ENCODE results near the gene NT5C1A. TPM values are rescaled to one million over a fixed set of nuclear protein-coding genes. Genes with fewer than 3 reads are reported as not detected.
A peak's percentile ranks its signal among the peaks of the same experiment; 100 is the strongest.

NT5C1A gene
- total RNA-seq, 1 donor from 2014 or later, result 0.94 TPM

GRCh38 chr1:39659110-39659509 is 12.8 kb downstream of the NT5C1A start:
- DNase-seq, result no peak

GRCh38 chr1:39657923-39658485 is 13.9 kb downstream of the NT5C1A start:
- no peak for DNase-seq

DNA sequence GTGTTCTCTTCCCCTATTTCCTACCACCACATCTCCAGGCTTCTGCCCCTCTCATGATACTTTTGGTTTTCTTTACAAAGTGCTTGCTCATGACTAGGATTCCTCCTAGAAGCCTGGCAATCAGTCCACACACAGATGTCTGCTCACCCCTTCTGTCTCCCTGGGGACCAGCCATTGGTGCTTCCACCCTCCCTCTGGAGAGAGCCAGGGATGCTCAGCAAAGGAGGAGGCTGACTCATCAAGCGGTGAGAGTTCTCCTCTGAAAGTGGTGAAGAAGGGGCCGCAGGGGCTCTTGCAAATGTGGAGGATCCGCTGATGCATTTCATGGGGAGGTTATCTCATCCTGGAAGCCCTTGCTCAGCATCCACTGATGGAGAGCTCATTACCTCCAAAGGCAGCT is 14.5 kb downstream of the NT5C1A start:
- DNase-seq, result peak; percentile 40

DNA sequence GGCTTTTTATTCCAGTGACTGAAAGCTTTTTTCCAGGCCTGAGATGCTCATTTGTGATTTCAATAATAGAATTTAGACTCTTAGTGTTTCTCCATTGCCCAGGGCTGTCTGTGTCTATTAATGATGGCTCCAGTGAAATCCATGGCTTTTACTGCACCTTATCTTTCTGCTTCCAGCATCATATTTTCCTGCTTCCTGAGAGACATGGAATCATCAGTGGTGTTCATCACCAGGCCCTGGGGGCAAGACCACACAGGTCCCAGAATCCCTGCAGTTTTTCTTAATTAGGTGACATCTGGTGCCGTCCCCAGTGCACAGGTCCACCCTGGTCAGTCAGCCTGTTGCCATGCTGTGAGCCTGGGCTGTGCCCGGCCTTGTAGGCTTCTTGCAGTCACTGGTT is 15.5 kb downstream of the NT5C1A start:
- no peak for DNase-seq

DNA sequence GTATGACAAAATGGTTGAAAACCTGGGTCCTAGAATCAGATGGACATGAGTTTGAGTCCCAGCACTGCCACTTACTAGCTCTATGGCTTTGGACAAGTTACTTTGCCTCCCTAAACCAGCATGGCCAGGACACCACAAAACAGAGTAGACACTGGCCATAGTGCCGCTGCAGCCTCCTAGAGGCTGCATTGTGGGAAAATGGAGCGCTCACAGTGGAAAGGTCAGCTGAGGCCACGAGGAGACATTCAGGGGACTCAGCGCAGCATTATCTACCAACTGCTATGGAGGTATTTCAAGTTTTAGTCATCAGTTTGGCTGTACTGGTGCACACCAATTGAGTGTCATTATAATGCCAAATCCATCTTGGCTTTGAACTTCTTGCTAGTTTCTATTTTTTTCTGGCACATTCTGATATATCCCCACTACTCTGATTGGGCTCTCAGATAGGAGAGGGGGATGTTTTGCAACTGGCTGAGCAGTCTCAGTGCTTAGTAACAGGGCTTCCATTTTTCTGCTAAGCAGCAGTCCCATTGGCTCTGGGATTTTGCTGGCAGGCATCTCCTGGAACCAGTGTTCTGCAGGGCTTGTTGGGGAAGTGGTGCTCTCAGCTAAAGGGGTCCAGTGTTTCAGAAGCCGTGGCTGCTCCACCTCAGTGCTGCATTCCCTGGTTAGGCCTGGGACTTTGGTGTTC is 16.2 kb downstream of the NT5C1A start:
- DNase-seq, result no peak

DNA sequence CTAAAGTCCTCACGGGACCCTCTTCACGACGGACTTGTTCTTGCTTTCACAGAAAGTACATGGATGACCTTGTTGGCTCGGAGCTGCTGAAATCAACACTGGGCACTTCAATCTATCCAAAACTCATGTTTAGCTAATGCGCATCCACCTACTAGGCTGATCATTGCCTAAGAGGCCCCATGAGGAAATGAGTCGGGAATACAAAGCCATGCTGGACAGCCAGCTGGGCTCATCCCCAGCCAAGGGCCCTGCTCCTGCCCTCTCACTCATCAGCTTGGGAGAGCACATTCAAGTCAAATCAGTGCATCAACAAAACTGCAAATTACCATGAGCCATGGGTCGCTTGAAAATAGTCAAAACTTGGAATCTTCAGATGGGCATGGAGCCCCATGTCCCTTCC is 17.6 kb downstream of the NT5C1A start:
- DNase-seq, result no peak

DNA sequence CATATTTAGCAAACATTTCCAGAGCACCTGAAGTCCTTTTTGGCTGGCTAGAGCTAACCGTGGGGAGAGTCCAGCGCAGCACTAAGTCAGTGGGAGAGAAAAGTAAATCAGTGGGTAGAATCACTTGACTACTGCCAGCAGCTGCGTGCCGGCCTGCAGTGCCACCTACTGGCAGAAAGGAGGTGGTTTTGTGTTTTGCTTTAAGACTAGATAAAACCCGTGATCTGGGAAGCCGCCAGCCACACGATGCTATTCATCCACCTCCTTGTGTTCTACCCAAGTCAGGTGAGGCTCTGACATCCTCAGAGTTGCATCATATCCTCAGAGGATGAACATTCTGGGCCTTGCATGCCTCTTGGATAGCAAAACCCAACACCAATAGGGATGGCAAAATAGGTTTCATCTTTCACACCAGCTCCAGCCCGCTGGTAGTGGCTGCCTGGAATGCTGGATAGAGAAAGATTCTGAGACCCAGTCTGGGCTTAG is 18.3 kb downstream of the NT5C1A start:
- DNase-seq, result peak; percentile 75

- no peak for DNase-seq
Observed at GRCh38 chr1:39652554-39652953, 19.4 kb downstream of the NT5C1A start.

GRCh38 chr1:39652105-39652504 is 19.8 kb downstream of the NT5C1A start:
- DNase-seq, result no peak

DNA sequence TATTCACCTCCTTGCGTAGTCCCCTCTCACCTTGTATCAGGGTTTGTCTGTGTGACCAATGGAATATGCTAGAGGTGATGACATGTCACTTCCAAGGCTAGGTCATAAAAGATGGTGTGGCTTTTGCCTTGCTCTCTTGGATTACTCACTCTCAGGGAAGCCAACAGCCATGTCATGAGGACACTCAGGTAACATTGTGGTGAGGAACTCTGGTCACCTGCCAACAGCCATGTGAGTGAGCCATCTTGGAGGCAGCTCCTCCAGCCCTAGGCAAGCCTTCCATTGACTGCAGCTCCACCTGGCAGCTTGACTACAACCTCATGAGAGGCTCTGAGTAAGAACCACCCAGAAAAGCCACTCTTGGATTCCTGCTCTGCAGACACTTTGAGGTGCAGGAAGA is 21.5 kb downstream of the NT5C1A start:
- no peak for DNase-seq

DNA sequence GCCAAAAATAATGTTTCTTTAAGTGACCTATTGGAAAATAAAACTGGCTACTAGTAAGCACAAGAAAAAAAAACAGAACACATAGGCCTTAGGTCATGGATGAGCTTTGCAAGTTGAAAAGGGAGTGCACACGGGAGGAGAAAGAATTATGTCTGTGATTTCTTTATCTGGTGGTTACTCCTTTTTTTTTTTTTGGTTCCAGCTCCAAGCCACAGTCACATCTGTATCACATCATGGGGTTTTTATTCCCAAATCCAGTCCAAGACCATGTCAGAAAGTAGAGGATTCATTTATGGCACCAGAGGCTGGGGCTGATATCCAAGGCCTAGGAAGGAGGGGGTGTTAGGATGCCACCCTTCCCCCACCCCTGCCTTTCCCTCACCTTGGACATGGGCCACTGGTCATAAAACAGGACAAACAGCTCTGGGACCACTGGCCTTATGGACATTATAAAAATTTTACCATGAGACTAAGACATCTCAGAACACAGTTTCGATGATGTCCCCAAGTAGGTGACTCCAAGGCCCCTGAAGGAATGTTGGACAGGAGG is 22.2 kb downstream of the NT5C1A start:
- DNase-seq, result no peak

- no peak for DNase-seq
Observed at GRCh38 chr1:39648496-39648895, 23.4 kb downstream of the NT5C1A start.

DNA sequence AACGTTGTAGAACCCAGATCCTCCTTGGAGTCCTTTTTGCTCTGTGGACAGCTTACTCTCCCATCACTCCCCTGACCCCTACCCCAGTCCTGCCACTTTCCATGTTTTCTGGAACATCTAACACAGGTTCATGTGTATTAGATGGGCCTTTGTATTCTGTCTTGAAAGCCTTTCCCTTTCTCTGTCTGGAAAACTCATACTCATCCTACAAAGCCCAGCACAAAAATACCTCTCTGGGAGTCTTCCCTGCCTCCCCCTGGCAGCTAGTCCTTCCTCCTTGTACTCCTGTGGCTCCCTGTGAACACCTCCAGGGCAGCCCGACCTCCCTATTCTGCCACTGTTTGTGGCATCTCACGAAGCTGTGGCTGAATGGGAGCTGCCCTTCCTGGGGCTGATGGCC is 24.7 kb downstream of the NT5C1A start:
- DNase-seq, result no peak

GRCh38 chr1:39646232-39647081 is 25.4 kb downstream of the NT5C1A start:
- DNase-seq, result no peak

GRCh38 chr1:39645411-39646043 is 26.4 kb downstream of the NT5C1A start:
- DNase-seq, result no peak

DNA sequence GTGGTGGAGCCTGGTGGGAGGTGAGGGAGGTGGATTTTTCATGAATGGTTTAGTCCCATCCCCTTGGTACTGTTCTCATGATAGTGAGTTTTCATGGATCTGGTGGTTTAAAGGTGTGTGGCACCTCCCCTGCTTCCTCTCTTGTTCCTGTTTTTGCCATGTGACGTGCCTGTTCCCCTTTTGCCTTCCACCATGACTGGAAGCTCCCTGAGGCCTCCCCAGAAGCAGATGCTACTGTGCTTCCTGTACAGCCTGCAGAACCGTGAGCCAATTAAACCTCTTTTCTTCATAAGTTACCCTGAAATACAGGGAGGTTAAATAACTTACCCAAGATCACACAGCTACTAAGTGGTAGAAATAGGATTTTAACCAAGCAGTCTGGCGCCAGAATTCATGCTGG is 28.2 kb downstream of the NT5C1A start:
- no peak for DNase-seq

- no peak for DNase-seq
Observed at GRCh38 chr1:39642796-39643195, 29.1 kb downstream of the NT5C1A start.

DNA sequence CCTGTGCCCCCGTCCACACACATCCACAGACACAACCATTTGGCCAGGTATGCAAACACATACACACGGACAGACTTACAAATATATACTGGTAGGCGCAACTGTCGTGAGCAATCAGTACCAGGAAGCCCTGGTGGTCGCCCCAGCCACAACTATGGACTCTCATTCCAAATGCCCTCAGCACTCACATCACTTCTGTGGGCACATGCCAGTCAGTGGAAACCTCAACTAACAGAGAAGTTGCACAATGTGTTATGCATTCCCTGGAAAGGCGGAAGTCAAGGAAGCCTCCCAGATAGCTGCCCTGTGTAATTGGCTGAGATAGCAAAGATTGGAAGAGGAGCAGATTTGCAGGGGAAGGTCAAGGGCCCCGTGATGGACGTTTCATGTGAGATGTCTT is 31.0 kb downstream of the NT5C1A start:
- no peak for DNase-seq

GRCh38 chr1:39639305-39640130 is 32.4 kb downstream of the NT5C1A start, which contains the start of gene HEYL:
Gene HEYL (minus strand): TSS chr1:39639643. CDS start chr1:39639625, 18 bp downstream.
- DNase-seq, result no peak

DNA sequence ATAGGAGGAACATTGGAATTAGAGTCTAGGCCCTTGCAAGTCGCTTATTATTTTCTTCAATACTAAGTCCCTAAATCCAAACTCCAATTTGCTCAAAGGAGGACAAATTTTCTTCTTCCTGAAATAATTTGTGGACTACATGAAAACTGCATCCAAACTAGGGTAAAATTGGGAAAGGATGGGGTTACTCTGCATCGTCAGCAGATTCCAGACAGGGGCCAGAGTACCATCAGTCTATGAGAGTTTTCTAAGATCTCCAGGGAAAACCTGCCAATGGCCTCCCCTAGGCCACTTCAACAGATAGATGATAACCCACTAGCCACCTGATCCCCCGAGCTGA is 33.0 kb downstream of the NT5C1A start:
- DNase-seq, result no peak

DNA sequence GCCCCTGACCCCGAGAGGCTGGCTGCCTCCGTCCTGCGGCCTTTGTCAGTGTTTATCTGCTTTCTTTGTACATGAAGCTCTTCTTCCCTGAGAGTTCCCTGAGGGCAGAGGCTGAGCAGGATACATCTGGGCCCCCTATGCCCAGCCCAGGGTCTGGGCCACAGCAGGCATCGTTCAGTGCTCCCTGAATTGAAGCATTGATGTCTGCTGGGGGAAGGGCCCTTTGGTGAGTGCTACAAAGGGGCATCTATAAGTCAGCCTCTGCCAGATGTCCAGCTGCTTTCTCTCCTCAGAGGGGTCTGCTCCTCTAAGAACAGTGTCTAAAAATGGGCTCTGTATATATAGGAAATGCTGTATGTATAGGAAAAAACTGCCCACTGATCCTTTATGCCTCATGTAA is 34.5 kb downstream of the NT5C1A start:
- no peak for DNase-seq

DNA sequence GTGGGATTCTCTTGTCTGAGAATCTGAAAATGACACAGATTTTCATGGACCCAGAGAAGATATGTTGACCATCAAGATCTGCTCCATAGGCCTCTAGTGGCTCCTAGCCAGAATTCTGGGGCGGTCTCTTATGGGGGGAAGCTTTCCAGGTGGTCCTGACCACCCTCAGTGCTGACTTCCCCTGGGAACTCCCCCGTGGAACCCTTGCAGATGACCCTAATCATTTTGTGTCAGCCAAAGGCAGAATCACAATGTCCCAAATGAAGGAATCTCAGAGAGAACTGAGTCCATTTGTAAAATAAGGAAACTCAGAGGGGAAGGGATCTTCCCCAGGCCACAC is 36.1 kb downstream of the NT5C1A start:
- no peak for DNase-seq
